T-helper 1 cell treated with Interleukin-12 subunit alpha and Interleukin-12 subunit beta and Interleukin-4 antibody, amounts not matched to agents 30 ng/mL and 1 ng/mL, for 36 hours (primary cell): ENCODE measurements around the gene EFHC2. TPM values are rescaled to one million over a fixed set of nuclear protein-coding genes. Genes with fewer than 3 reads are reported as not detected.
"Not testable (repeated sequence)": the region's sequence is repeated elsewhere in the genome, so short reads cannot be mapped to it uniquely, and the experiment has no call there.

Source experiments
- intact Hi-C: fragments of 100-400 bp; cut with micrococcal nuclease; formaldehyde crosslinking; loops from one replicate; pipeline ENCODE4 v1.15.1; 2024
- total RNA-seq: library from RNA; stranded (reverse); gene quantifications from 2 replicates; pipeline ENCODE4 v1.2.3, GENCODE V29; 2022

EFHC2 gene
- total RNA-seq, 1 donor from 2014 or later, result 0.32 TPM

DNA sequence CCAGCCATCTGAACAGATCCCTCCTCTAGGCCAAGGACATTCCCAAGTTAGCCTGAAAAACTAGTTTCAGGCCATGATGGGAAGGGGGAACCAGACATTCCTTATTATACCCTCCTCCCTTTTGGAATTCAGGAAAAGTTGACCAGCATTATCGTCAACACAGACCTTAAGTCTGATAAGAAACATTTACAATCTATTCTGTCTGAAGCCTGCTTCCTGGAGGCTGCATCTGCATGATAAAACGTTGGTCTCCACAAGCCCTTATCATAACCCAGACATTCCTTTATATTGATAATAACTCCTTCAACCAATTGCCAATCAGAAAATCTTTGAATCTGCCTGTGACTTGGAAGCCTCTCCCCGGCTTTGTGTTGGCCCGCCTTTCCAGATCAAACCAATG, 44.3 kb downstream of the EFHC2 start:
- intact Hi-C loops, result no loop called here

DNA sequence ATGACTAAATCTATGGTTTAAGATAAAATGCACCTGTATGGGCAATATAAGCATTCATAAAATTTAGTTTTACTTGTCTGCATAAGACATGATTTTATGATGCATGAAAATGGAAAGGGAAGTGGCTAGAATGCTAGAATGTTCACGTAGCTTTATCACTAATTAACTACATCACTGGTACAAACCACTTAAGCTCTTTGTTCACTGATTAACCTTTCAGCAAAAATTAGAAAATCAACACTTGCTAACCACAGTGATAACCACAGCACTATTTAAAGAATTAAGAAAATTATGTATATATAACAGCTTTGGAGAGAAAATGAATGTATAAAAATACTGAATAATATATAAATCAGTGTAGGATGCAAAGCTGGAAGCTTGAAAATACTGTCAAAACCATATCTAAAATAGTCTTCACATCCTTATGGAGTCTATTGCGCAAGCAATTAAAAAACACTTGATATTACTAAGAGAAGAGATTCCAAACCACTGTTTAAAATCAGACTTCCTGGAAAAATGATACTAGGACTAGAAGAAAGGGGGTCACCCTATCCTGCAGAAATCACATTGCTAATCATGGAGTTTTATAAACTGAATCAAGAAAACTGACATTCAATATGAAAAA, 51.9 kb downstream of the EFHC2 start:
- intact Hi-C loops, result no loop called here

DNA sequence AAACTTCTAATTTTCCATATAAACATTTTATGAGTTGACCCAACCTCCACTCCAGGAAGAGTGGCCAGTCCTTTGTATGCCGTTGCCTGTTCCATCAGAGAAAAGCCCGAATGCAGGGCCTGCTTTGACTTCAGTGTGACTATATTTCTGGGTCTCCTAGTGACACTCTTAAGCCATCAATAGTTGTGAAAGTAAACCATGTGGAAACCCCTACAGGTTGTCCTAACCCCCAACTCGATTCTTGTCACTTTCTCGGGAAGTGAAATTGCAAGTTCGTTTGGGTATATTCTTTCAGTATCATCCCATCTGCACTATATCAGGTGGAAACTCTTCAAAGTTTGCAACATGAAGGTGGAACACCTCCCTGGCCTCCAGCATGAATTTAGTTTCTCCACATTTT, 52.8 kb downstream of the EFHC2 start:
- intact Hi-C loops, result no loop called here

DNA sequence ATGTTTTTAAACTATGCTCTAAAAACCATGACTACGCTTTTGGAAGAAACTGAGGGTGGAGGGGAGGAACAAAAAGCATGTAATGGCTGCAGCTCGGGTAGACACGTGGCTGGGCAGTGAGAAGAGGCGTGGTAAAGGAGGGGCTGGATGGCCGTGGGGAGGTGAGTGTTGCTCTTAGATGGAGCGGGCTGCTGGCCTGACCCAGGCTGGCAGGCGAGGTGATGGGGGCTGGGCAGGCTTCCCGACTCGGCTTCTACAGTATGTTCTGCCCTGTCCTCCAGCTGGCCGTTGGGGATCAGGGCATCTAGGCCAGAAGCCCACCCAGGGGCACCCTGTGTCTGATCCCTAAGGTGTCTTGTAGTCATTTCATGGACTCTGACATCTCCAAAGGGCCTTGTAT, 60.7 kb downstream of the EFHC2 start:
- intact Hi-C loops, result no loop called here

DNA sequence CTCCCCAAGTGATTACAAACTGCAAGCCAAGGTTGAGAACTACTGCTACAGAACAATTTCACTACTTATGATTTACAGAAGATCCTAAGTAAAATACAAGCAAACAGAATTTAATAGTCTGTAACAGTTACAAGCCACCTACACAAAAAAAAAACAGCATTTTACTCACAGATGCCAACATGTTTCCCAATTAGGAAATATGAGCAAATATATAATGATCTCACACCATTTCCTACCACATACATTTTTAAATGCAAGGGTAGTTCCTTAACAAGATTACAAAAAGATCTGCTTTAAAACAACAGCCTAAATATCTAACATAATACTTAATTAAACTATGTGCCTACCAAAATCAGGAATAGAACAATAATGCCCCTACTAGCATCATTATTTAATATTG, 63.4 kb downstream of the EFHC2 start:
- intact Hi-C loops, result no loop called here

DNA sequence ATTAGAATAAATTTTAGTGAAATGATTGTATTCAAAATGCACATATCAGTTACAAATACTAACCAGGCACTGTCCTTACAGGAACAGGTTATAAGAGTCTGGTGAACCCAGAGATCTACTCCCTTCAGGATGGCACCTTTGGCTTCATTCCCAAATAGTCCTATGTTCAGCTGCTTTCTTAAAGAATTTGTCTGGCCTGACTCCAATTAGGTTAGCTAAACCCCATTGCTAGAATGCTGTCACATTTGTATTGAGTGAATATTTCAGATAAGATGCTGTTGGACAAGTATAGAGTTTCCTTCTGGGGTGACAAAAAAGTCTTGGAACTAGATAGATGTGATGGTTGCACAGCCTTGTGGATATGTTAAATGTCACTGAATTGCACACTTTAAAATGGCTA, 69.4 kb downstream of the EFHC2 start:
- intact Hi-C loops, result no loop called here

DNA sequence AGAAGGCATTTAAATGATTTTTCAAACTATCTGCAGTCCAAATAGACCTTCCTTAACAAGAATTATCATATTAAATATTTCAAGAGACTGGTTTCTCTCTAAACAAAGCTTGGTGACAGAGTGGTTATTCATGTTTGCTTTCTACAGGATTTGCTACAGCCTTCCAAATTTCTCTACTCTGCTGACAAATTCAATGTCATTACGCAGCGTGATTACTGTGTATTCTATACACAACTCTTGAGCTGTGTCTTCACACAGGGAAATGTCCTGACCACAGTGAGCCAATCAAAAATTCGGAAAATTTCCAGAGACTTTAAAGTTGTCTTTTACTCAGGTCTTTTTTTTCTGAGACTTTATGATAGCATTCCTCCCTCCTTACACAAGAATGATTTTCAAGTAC, 75.6 kb downstream of the EFHC2 start:
- intact Hi-C loops, result no loop called here

DNA sequence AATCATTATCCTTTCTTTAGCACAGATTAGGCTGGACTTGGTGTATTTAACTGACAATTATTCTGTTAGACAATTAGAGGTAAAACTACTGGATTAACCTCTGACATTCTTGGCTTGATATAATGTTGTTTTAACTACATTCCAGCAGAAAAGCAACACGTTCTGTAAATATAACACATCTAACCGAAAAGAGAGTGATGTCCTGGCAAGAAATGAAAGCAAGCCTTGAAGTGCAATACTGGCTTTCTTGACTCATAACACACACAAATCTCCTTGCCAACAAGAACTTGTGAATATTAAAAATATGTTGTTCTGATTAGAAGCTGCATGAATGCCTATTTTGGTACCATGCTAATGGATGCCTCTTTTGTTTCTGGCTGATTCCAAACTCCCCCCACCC, 76.4 kb downstream of the EFHC2 start:
- intact Hi-C loops, result no loop called here

DNA sequence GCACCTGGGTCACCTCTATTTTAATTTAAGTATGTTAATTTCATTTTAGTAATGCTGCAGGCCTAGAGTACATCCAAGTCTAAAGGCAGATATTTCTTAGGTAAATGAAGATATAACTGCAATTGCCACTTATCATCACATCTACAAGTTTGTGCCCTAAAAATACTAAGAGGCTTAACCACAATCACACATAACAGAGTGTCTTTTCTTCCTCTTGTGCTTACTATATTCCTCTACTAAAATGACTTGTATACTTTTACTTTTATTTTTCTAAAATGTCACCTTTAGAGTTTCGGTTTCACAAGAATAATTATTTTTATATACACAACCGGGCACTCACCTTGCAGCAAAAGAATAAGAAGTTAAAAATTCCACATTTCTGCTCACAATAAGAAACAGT, 77.9 kb downstream of the EFHC2 start:
- intact Hi-C loops, result loop anchor here (1.0 kb wide), 1 partner anchor 12 kb away; no protein-coding TSS in a partner anchor

DNA sequence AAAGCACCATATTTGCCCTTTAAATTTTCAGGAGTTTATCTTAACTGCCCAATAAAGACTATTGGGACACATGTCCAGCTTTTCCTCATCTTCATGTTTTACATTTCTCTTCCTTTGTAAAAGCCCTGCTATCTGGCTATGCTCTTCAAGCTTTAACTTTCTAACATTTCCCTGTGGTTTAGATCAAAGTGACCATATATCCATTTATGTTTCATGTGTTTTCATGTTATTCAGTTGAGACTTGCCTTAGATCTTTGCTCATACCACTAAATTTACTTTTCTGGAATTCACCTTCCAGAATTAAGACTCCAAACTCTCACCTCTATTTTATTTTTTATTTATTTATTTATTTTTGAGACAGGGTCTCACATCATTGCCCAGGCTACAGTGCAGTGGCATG, 78.5 kb downstream of the EFHC2 start:
- intact Hi-C loops, result loop anchor here (1.0 kb wide), 1 partner anchor 12 kb away; no protein-coding TSS in a partner anchor

DNA sequence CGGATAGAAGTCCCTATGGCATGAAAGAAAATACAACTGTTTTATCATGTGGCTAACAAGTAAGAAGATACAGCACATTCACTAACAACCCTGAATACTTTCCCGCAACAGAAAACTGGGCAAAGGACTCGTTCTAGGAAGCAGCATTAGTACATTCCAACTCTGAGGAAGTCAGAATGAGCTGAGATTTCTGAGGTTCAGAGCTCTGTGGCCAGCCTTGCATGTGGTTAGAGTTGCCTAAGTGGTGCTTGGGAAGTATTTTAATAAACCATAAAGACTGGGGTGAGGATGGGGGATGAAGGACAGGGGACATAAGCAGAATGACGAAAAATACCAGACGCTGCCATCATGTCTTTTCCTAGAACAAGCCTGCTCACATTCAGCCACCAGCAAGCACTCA, 82.2 kb downstream of the EFHC2 start:
- intact Hi-C loops, result no loop called here

DNA sequence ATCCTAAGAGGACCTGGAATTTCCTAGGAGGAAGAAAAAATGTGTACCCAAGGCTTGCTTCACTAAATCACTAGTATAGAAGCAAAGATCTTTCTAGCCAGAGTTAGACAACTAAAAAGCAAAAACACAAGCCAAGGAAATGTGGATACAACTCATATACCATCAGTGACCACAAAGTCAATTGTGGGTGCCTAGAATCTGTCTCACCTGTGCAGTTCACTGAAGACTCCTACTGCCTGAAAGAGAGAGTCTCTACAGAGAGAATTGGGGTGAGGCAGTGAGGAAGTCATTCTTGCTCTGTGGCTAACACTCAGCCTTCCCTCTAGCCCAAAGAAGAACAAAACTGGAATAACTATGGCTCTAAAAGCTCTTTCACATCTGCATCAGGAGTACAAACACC, 82.9 kb downstream of the EFHC2 start:
- intact Hi-C loops, result no loop called here

DNA sequence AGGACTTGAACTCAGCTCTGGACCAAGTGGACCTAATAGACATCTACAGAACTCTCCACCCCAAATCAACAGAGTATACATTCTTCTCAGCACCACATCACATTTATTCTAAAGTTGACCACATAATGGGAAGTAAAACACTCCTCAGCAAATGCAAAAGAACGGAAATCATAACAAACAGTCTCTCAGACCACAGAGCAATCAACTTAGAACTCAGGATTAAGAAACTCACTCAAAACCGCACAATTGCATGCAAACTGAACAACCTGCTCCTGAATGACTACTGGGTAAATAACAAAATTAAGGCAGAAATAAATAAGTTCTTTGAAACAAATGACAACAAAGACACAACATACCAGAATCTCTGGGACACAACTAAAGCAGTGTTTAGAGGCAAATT, 87.7 kb downstream of the EFHC2 start:
- intact Hi-C loops, result not testable (repeated sequence)

DNA sequence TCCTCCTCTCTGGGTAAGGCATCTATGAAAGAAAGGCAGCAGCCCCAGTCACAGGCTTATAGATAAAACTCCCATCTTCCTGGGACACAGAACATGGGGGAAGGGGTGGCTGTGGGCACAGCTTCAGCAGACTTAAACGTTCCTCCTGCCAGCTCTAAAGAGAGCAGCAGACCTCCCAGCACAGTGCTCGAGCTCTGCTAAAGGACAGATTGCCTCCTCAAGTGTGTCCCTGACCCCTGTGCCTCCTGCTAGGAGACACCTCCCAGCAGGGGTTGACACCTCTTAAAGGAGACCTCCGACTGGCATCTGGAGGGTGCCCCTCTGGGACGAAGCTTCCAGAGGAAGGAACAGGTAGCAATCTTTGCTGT, 89.9 kb downstream of the EFHC2 start:
- intact Hi-C loops, result loop anchor here (1.0 to 2.0 kb wide), 3 partner anchors 8 to 91 kb away; no protein-coding TSS in a partner anchor

DNA sequence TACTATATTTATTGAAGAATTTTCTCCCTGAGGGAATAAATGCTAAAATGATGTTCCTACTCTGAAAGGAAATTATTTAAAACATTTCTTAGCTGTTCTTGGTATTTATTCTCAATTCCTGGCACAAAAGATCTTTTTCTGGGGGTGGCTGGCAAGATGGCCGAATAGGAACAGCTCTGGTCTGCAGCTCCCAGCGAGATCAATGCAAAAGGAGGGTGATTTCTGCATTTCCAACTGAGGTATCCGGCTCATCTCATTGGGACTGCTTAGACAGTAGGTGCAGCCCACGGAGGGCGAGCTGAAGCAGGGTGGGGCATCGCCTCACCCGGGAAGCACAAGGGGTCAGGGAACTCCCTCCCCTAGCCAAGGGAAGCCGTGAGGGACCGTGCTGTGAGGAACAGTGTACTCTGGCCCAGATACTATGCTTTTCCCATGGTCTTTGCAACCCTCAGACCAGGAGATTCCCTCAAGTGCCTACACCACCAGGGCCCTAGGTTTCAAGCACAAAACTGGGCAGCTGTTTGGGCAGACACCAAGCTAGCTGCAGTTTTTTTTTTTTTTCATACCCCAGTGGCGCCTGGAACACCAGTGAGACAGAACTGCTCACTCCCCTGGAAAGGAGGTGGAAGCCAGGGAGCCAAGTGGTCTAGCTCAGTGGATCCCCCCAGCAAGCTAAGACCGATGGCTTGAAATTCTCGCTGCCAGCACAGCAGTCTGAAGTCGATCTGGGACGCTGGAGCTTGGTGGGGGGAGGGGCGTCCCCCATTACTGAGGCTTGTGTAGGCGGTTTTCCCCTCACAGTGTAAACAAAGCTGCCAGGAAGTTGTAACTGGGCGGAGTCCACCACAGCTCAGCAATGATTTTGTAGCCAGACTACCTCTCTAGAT, 90.5 kb downstream of the EFHC2 start:
- intact Hi-C loops, result loop anchor here (1.0 to 2.0 kb wide), 3 partner anchors 8 to 92 kb away; no protein-coding TSS in a partner anchor

DNA sequence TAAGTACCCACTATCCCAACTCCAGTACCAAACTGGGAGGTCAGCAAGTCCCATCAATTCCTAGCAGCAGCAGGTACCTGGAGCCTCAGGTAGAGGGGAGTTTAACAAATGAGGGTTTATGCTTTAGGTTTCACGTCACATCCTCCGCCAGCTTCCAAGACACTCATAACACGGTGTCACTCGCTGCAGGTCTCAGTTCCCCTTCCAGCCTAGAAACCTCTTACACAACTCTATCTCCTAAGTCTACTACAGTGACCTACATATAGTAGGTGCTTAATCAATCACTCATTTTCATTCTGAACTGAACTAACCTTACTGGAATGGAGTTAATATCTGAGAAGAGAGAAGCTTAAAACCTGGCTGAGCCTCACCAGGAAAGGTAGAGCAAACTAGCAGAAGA, 96.0 kb downstream of the EFHC2 start:
- intact Hi-C loops, result loop anchor here (10.0 kb wide), 2 partner anchors 817 to 937 kb away; no protein-coding TSS in a partner anchor

DNA sequence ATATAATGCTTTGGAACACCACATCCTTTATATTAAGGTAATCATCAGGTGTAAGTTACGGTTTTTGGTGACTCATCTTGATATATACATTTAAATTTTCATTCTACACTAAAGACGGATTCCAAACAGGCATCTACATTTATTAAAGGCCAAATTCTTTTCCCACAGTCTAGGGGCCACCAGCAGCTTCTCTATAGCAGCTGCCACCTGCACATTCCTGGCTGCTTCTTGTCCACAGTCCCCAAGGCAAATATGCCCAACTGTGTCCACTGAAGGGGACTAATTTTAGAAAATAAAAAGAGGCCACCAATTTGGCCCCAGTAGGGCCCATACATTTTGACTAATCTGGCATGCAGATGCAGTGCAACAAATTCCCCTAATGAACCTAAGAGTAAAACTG, 96.6 kb downstream of the EFHC2 start:
- intact Hi-C loops, result loop anchor here (10.0 kb wide), 2 partner anchors 818 to 938 kb away; no protein-coding TSS in a partner anchor

DNA sequence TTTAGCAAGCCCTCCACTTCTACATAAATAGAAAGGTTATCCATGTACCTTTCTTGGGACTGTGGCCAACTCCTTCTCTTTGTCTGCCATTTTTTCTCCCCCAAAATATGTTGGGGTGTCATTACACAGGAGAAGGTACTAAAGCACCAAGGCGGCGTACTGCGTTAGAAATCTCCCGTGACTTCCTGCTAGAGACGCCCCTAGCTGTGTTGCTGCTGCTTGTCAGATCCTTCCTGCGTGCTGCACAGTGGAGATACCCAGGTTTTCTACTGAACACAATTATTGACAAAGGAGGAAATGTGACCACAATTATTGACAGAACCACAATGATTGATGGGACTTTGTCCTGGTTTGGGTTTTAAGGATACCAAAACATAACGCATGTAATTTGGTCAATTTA, 97.7 kb downstream of the EFHC2 start:
- intact Hi-C loops, result loop anchor here (1.0 to 10.0 kb wide), 4 partner anchors 8 to 939 kb away; no protein-coding TSS in a partner anchor

DNA sequence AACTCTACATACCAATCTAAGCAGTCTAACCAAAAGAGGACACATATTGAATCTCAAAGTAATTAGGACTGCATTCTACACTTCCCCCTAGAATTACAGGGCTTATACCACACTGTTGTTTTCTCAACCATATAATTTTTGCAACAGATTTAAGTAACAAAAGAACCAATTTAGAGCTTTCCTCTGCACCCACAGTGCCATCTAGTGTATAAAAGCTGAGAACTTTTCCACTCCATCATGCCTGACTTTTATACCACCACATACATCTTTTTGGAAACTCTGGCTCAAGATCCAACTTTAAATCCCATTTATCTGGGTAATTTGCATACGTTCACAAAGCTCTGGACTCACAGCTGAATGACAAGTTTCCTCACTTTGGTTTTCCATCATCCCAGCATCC, 99.5 kb downstream of the EFHC2 start:
- intact Hi-C loops, result loop anchor here (1.0 to 10.0 kb wide), 7 partner anchors 217 to 941 kb away; partner anchors contain the start of gene FUNDC1

DNA sequence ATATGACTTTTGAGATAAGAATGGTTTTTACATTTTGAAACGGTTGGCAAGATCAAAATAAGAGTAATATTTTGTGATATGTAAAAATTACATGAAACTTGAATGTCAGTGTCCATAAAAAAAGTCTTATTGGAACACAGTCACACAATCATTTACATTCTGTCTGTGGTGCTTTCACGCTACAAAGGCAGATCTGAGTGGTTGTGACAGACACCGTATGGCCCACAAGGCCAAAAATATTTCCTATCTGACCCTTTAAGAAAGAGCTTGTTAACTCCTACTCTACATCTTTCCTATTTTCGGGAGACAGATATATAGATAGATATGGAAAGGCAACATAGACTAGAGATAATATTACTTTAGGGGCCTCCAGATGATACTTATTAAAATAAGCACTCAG, 101.9 kb downstream of the EFHC2 start:
- intact Hi-C loops, result loop anchor here (5.0 to 10.0 kb wide), 4 partner anchors 214 to 943 kb away; partner anchors contain the start of gene FUNDC1

DNA sequence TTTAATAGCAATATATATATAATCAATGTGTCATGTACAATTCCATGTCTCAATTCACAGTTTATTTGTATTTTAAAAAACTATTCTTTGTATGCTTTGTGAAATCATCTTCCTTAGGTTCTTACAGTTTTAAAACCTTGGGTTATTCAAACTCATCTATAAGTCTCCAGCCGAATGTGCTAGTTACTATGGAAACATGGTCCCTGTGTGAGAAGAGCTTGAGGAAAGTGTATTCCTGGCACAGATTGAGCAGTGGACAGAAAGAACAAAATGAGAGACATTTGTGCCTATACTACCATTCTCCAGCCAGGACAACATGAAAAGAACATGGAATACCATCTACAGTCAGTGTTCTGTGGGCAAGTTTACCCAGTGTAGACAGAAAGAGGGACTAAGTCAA, 103.4 kb downstream of the EFHC2 start:
- intact Hi-C loops, result loop anchor here (5.0 to 10.0 kb wide), 4 partner anchors 213 to 945 kb away; partner anchors contain the start of gene FUNDC1

DNA sequence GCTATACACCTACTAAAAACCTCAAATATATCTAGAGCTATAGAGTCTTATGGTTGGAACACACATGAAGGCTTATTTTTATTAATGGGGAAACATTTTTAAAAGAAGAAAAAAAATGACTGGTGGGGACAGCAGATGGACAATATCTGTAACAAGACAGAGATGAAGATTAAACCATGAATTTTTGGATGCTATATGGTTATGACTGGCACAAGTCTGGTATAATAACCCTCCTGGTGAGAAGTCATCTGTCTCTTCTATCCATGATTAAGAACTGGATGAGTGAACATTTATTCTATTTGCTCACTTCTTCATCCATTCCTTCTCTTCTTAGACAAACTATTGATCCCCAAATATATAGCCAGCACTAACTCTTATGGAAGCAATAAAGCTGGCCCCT, 104.4 kb downstream of the EFHC2 start:
- intact Hi-C loops, result no loop called here
